Small intestine (tissue), 7 donors: Measurements from ENCODE around the gene CERKL. TPM values are rescaled to one million over a fixed set of nuclear protein-coding genes. Genes with fewer than 3 reads are reported as not detected.

Experiments
- DNase-seq, 2 donors: peaks; one replicate each; pipeline versions ENCODE4 v3.0.0 to v3.0.0-alpha.2; 2013
- FAIRE-seq: peaks from 2 replicates; lab custom pipeline; 2012; peaks lifted over from hg19 to GRCh38; lab: Jason Lieb, UNC
- H3K27ac ChIP-seq, 3 donors: one replicate each; pipeline ENCODE4 v1.5.1; 2013; ENCODE audit warnings: low read length in 2 of 3, mild to moderate bottlenecking in 2 of 3, control low read depth in 1 of 3, inconsistent platforms in 1 of 3, low read depth in 1 of 3, moderate library complexity in 1 of 3
- H3K27me3 ChIP-seq, 3 donors: one replicate each; pipeline ENCODE4 v1.6.1; 2013; ENCODE audit warnings: low read length in 3 of 3, inconsistent platforms in 1 of 3; ENCODE audit not compliant: control insufficient read depth in 3 of 3, insufficient read depth in 3 of 3
- H3K36me3 ChIP-seq, 3 donors: one replicate each; pipeline ENCODE4 v1.6.1; 2013; ENCODE audit warnings: low read length in 3 of 3, inconsistent platforms in 1 of 3, low read depth in 1 of 3, mild to moderate bottlenecking in 1 of 3, moderate library complexity in 1 of 3; ENCODE audit not compliant: control insufficient read depth in 3 of 3, insufficient read depth in 2 of 3
- H3K4me1 ChIP-seq, 3 donors: one replicate each; pipeline ENCODE4 v1.6.1; 2013; ENCODE audit warnings: low read length in 2 of 3, inconsistent platforms in 1 of 3, low read depth in 1 of 3, mild to moderate bottlenecking in 1 of 3, moderate library complexity in 1 of 3; ENCODE audit not compliant: control insufficient read depth in 3 of 3, insufficient read depth in 2 of 3
- H3K4me3 ChIP-seq, 3 donors: one replicate each; pipeline ENCODE4 v1.5.1; 2013; ENCODE audit warnings: low read length in 3 of 3, control low read depth in 1 of 3, inconsistent platforms in 1 of 3, low read depth in 1 of 3, mild to moderate bottlenecking in 1 of 3, moderate library complexity in 1 of 3
- H3K9me3 ChIP-seq, 2 donors: one replicate each; pipeline ENCODE4 v1.6.1; 2013; ENCODE audit warnings: low read depth in 1 of 2, low read length in 1 of 2; ENCODE audit not compliant: control insufficient read depth in 2 of 2, insufficient read depth in 1 of 2
- WGBS, 3 donors: extraction: QIAGEN DNeasy Blood & Tissue Kit; methylation state at CpG; one replicate each; pipeline ENCODE4 v1.1.7; 2013; 5-methylcytosine and 5-hydroxymethylcytosine counted together
- polyA plus RNA-seq, 4 donors: library from polyadenylated mRNA; stranded (reverse) in 3 of 4; unstranded in 1 of 4; fragments of 200-250 nt in 3 of 4; fragments of 120-200 nt in 1 of 4; gene quantifications; one replicate each; pipeline versions ENCODE4 v1.2.1 to v1.2.3, GENCODE V29; 2013
- donor health status: healthy with polysubstance abuse.
- donor health status: control.
- donor health status: control.
- donor health status: Bipolar disorder and iron deficiency.
- donor health status: healthy.

CERKL gene
- polyA plus RNA-seq, 4 donors: 1.1 to 7.9 (median 2.2) TPM; not detected in 1

GRCh38 chr2:181613241-181613640 lies 43.7 kb downstream of the CERKL start:
- H3K4me3 ChIP-seq: no peak overlapping the region
- H3K9me3 ChIP-seq: no peaks in the 10 kb centered on the region
- no peak for DNase-seq
- H3K36me3 ChIP-seq: no peaks in the 10 kb centered on the region
- H3K4me1 ChIP-seq: peaks cover 0 to 2% (median 0%) of the 10 kb centered on the region in 3 donors
- WGBS, 3 donors: 52 to 60% (median 54%) methylated on average over 2 of the region's 2 CpGs
- H3K27me3 ChIP-seq: no peaks in the 10 kb centered on the region
- no peak overlapping the region for H3K27ac ChIP-seq
- FAIRE-seq: no peak

GRCh38 chr2:181607629-181608590 lies 49.0 kb downstream of the CERKL start:
- no peaks in the 10 kb centered on the region for H3K36me3 ChIP-seq
- 73 to 85% (median 83%) methylated on average over 4 of the region's 4 CpGs for WGBS, 3 donors
- FAIRE-seq (no peak), DNase-seq (no peak)
- no peak overlapping the region for H3K27ac ChIP-seq
- H3K9me3 ChIP-seq: no peaks in the 10 kb centered on the region
- H3K4me3 ChIP-seq: no peak overlapping the region
- H3K27me3 ChIP-seq: no peaks in the 10 kb centered on the region
- H3K4me1 ChIP-seq: no peaks in the 10 kb centered on the region

- Histone ChIP-seq H3K27me3 (no peaks in the 10 kb centered on the region), H3K4me1 (no peaks in the 10 kb centered on the region), H3K9me3 (no peaks in the 10 kb centered on the region), H3K27ac (no peak overlapping the region), H3K4me3 (no peak overlapping the region), H3K36me3 (no peaks in the 10 kb centered on the region)
- no peak for FAIRE-seq
- 79 to 94% (median 80%) methylated on average over 2 of the region's 3 CpGs for WGBS, 3 donors
- DNase-seq: no peak
Measured at GRCh38 chr2:181605889-181606837, 50.7 kb downstream of the CERKL start.

GRCh38 chr2:181602017-181602416 lies 54.9 kb downstream of the CERKL start:
- no peak for DNase-seq
- 86 to 100% (median 96%) methylated on average over 1 of the region's 1 CpG for WGBS, 3 donors
- Histone ChIP-seq H3K36me3 (no peaks in the 10 kb centered on the region), H3K9me3 (no peaks in the 10 kb centered on the region), H3K4me3 (no peak overlapping the region), H3K4me1 (no peaks in the 10 kb centered on the region), H3K27me3 (peaks cover 0 to 2% (median 0%) of the 10 kb centered on the region in 3 donors), H3K27ac (no peak overlapping the region)
- FAIRE-seq: peak; percentile 62

GRCh38 chr2:181596556-181596955 lies 60.3 kb downstream of the CERKL start:
- no peak overlapping the region for H3K27ac ChIP-seq
- no peak for DNase-seq
- WGBS, 3 donors: 86 to 93% (median 91%) methylated on average over 1 of the region's 1 CpG
- no peak for FAIRE-seq
- H3K36me3 ChIP-seq: no peaks in the 10 kb centered on the region
- H3K9me3 ChIP-seq: no peaks in the 10 kb centered on the region
- H3K27me3 ChIP-seq: peaks cover 0 to 2% (median 0%) of the 10 kb centered on the region in 3 donors
- H3K4me1 ChIP-seq: no peaks in the 10 kb centered on the region
- no peak overlapping the region for H3K4me3 ChIP-seq

- WGBS, 3 donors: 27 to 48% (median 29%) methylated on average over 2 of the region's 2 CpGs
- no peak overlapping the region for H3K4me3 ChIP-seq
- no peaks in the 10 kb centered on the region for H3K9me3 ChIP-seq
- no peak overlapping the region for H3K27ac ChIP-seq
- FAIRE-seq (no peak), DNase-seq (no peak)
- no peaks in the 10 kb centered on the region for H3K36me3 ChIP-seq
- H3K27me3 ChIP-seq: peaks cover 0 to 2% (median 0%) of the 10 kb centered on the region in 3 donors
- H3K4me1 ChIP-seq: no peaks in the 10 kb centered on the region
Measured at GRCh38 chr2:181594322-181594721, 62.6 kb downstream of the CERKL start.

- Histone ChIP-seq H3K36me3 (no peaks in the 10 kb centered on the region), H3K27me3 (no peaks in the 10 kb centered on the region), H3K4me3 (no peak overlapping the region), H3K4me1 (peaks cover 2 to 4% (median 3%) of the 10 kb centered on the region in 3 donors), H3K9me3 (no peaks in the 10 kb centered on the region), H3K27ac (no peak overlapping the region)
- WGBS, 3 donors: 69 to 77% (median 75%) methylated on average over 2 of the region's 2 CpGs
- DNase-seq: no peak
- no peak for FAIRE-seq
Measured at GRCh38 chr2:181589779-181590178, 67.1 kb downstream of the CERKL start.

- Histone ChIP-seq H3K4me3 (no peak overlapping the region), H3K36me3 (no peaks in the 10 kb centered on the region), H3K9me3 (no peaks in the 10 kb centered on the region), H3K27me3 (no peaks in the 10 kb centered on the region), H3K4me1 (peaks cover 2 to 4% (median 3%) of the 10 kb centered on the region in 3 donors), H3K27ac (no peak overlapping the region)
- DNase-seq (no peak), FAIRE-seq (no peak)
- 66 to 78% (median 71%) methylated on average over 3 of the region's 3 CpGs for whole genome bisulfite sequencing, 3 donors
Measured at GRCh38 chr2:181588546-181588945, 68.4 kb downstream of the CERKL start.
